GM21737 (cell line): ENCODE results near the gene SYT12.
"Not testable (repeated sequence)": the region's sequence is repeated elsewhere in the genome, so short reads cannot be mapped to it uniquely, and the experiment has no call there.

Source experiments
- ATAC-seq: cut with Tn5 transposase; IDR thresholded peaks from one replicate; pipeline ENCODE4 v1.9.1; 2021; ENCODE audit warnings: mild to moderate bottlenecking, moderate library complexity; ENCODE audit not compliant: unreplicated experiment

The SYT12 gene, protein sequence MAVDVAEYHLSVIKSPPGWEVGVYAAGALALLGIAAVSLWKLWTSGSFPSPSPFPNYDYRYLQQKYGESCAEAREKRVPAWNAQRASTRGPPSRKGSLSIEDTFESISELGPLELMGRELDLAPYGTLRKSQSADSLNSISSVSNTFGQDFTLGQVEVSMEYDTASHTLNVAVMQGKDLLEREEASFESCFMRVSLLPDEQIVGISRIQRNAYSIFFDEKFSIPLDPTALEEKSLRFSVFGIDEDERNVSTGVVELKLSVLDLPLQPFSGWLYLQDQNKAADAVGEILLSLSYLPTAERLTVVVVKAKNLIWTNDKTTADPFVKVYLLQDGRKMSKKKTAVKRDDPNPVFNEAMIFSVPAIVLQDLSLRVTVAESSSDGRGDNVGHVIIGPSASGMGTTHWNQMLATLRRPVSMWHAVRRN

GRCh38 chr11:67022961-67023956 is at the start of gene SYT12:
SYT12 (plus strand) TSS chr11:67023134; CDS start chr11:67030145, 7,011 bp downstream.
- no peak for ATAC-seq

GRCh38 chr11:66973956-66974580 is 48.9 kb upstream of the SYT12 start:
- no peak for ATAC-seq

GRCh38 chr11:66974724-66975404 is 48.1 kb upstream of the SYT12 start, which contains the start of gene C11orf86:
C11orf86 (plus strand) TSS chr11:66975304; CDS start chr11:66975363, 59 bp downstream.
- ATAC-seq: no peak

DNA sequence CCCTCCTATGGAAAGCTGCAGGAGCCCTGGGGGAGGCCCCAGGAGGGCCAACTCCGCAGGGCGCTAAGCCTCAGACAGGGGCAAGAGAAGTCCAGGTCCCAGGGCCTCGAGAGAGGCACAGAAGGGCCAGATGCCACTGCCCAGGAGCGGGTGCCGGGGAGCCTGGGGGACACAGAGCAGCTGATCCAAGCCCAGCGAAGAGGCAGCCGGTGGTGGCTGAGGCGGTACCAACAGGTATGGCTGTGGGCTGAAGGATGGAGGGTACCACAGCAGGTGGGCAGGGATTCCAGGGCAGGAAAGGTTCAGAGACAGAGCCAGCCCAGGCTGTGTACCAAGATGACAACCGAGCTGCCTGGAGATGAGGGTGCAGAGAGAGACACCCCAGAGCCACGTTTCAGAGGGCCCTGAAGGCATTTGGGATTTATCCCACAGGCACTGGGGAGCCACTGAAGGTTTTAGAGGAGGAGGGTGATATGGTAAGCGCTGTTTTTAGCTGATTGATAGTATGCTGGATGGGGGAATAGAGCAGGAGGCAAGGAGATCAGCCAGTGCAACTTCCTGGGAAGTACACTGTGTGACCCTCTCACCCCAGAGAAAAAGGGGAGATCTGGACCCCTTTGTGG is 47.4 kb upstream of the SYT12 start:
- ATAC-seq: no peak

- ATAC-seq: no peak
Measured at GRCh38 chr11:66976028-66976467, 46.9 kb upstream of the SYT12 start.

DNA sequence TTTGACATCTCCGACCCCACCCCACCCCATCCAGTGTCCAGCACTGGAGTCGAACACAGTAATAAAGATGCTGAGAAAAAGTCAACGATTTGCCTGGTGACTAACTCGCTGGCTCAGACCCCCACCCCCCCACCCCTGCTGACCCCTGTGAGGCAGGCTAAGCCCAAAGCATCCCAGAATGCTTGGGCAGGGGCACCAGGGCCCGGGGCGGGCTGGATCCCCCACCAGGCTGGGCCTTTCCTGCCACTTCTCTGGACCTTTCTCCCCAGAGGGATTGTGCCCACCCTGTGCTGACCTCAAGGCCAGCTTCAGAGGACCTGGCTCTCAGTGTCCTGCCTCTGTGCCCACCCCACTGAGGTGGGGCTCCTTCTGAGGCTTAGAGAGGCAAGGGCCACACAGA is 46.0 kb upstream of the SYT12 start:
- ATAC-seq: no peak

- no peak for ATAC-seq
Measured at GRCh38 chr11:66978229-66978628, 44.7 kb upstream of the SYT12 start.

- ATAC-seq: no peak
Measured at GRCh38 chr11:66978717-66979116, 44.2 kb upstream of the SYT12 start.

DNA sequence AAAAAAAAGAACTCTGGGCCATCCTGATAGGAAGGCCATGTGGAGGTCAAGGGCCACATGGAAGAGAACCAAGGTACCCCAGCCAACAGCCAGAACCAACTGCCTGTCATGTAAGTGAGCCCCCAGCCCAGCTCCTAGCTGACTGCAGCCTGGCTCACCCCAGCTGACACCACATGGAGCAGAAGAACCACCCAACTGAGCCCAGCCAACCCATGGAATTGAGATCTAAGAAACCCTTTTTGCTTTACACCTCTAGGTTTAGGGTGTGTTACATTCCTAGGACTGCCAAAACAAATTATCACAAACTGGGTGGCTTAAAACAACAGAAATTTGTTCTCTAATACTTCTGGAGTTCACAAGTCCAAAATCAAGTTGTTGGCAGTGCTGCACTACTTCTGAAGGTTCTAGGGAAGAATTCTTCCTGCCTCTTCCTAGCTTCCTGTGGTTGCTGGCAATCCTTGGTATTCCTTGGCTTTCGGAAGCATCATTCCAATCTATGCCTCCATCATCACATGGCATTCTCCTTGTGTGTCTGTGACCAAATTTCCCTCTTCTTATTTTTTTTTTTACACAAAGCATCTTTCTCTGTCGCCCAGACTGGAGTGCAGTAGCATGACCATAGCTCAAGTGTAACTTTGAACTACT is 43.5 kb upstream of the SYT12 start:
- no peak for ATAC-seq

DNA sequence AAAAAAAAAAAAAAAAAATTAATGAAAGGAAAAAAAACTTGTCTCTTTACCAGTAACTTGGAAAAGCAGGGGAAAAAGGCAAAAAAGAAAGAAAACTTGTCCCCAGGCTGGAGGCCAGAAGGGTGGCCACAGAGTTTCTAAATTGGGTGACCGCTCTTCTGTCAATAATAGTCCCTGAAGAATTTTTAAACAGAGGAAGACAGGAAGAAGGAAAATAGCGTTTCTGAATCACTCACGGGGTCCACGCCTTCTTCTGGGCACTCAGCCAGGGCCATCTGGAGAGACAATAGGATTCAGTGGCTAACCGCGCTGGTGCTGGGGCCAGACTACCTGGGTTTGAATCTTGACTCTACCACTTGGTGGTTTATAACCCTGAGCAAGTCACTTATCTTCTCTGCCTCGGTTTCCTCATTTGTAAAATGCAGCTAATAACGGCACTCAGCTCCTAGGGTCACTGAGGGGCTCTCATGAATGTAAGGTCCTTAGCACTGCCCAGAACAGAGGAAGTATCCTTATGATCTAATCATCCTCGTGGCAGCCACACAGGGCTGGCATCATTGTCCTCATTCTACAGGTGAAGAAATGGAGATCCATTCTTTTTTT is 40.9 kb upstream of the SYT12 start:
- ATAC-seq: no peak

DNA sequence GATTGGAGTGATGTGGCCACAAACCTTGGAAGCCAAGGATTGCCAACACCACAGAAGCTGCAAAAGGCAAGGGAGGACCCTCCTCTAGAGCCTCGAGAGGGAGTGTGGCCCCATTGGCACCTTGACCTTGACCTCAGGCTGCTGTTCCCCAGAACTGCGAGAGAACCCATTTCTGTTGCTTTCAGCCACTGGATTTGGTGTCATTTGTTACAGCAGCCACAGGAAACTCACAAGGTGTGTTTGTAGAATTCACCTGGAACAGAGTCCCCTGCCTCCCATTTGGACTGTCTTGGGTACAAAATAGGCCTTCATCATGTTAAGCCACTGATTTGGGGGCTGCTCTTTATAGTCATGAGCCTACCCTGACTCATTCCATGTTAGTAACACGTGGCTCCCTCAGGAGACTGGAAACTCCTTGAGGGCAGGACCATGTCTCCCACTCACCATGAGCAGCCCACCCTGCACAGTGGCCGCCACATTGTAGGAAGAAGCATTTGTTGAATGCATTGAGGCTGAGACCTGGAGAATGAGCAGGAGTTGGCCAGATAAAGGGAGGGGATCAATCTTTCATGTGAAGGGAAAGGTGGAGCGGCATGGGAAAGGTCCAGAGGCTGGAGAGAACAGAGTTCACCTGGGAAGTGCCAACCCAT is 39.5 kb upstream of the SYT12 start:
- no peak for ATAC-seq

DNA sequence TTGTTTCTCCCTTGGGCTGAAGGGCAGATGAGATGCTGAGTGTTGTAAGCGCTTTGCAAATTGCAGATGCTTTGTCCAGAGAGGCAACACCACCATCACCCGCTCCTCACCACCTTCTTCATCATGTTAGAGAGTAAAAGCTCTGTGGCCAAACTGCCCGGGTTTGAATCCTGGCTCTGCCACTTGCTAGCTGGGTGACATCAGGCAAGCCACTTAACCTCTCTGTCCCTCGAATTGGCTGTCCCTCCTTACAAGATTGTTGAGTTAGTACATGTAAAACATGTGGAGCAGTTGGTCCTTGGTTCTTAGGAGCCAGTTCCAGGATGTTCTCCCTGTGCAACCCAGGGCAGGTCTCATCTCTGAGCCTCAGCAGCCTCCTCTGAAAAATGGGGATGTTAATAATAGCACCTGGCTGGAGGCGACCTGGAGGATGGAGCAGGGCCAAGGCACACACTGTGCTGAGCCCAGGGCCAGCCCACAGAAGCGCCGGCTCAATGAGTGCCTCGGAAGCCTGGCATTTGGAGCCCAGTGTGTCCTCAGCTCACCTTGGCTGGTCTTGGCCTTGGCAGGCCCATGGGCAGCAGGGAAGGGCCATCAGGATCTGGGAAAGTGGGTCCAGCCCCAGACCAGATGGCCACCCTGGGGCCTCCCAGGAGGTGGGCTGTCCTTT is 37.3 kb upstream of the SYT12 start:
- ATAC-seq: no peak

GRCh38 chr11:66986178-66986545 is 36.8 kb upstream of the SYT12 start:
- no peak for ATAC-seq

DNA sequence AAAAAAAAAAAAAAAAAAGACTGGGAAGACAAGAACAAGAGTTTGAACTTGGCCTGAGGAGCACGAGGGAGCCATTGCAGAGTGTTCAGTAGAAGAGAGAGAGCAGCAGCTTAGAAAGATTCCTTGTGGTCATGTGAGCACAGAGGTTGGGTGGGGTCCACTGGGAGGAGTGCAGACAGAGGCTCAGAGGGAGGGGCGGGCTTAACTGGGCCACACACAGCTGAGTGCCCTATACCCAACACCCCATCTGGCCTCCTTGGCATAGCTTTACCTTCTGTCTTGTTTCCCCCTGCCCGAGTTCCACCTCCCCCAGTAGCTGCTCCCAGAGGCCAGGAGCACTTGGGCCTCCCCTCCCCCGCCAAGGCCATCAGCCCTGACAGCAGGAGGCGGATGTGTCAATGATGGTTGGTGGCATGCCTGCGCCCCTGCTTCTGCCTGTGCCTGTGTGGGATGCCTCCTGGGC is 35.7 kb upstream of the SYT12 start:
- no peak for ATAC-seq

- no peak for ATAC-seq
Measured at GRCh38 chr11:66987924-66988637, 34.9 kb upstream of the SYT12 start.

GRCh38 chr11:66988741-66989140 is 34.2 kb upstream of the SYT12 start:
- not testable (repeated sequence) for ATAC-seq

DNA sequence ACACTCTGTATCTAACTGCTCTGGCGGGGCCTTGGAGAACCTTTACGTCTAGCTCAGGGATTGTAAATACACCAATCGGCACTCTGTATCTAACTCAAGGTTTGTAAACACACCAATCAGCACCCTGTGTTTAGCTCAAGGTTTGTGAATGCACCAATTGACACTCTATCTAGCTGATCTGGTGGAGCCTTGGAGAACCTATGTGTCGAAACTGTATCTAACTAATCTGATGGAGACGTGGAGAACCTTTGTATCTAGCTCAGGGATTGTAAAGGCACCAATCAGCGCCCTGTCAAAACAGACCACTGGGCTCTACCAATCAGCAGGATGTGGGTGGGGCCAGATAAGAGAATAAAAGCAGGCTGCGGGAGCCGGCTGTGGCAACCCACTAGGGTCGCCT is 33.6 kb upstream of the SYT12 start:
- ATAC-seq: not testable (repeated sequence)
